Right lobe of liver (tissue), 4 donors: ENCODE measurements around the gene LZTR1.
"Not testable (repeated sequence)": the region's sequence is repeated elsewhere in the genome, so short reads cannot be mapped to it uniquely, and the experiment has no call there.

Source experiments
- CTCF ChIP-seq, 4 donors: fragments of 200-600 bp in 3 of 4; fragments of 450-650 bp in 1 of 4; IDR thresholded peaks; one replicate each; pipeline versions ENCODE4 v1.5.1 to v1.8.0; 2016 to 2022; ENCODE audit warnings: antibody characterized with exemption in 4 of 4, mild to moderate bottlenecking in 2 of 4
- POLR2A ChIP-seq: fragments of 450-650 bp; IDR thresholded peaks from one replicate; pipeline ENCODE4 v1.6.1; 2017; ENCODE audit warnings: antibody characterized with exemption, mild to moderate bottlenecking
- donor health status: DM: no; HTN: no; CAD: no.
- donor health status: DM: no; HTN: no; CAD: no.
- donor health status: DM: no; HTN: yes; CAD: no.

GRCh38 chr22:21009208-21009607 lies 27.1 kb downstream of the LZTR1 start:
- TF ChIP-seq CTCF (IDR thresholded peaks at IDR 0.05); POLR2A: not testable (repeated sequence)
